Umbilical cord (tissue), 2 donors: Measurements from ENCODE around the gene SOWAHC. TPM values are rescaled to one million over a fixed set of nuclear protein-coding genes. Genes with fewer than 3 reads are reported as not detected.
"Not testable (repeated sequence)": the region's sequence is repeated elsewhere in the genome, so short reads cannot be mapped to it uniquely, and the experiment has no call there.

ENCODE experiments used
- DNase-seq: peaks from one replicate; pipeline ENCODE4 v3.0.0-alpha.2; 2015; ENCODE audit warnings: low spot score
- total RNA-seq: library from RNA; depleted of rRNA; stranded (reverse); fragments of >200 nt; gene quantifications from one replicate; pipeline ENCODE4 v1.2.3, GENCODE V29; 2014; ENCODE audit warnings: low replicate concordance; ENCODE audit not compliant: insufficient read depth

SOWAHC gene
- total RNA-seq, 1 donor from 2014 or later = 34.4 TPM

GRCh38 chr2:109615637-109616144 lies 1.5 kb downstream of the SOWAHC start:
- DNase-seq = no peak

DNA sequence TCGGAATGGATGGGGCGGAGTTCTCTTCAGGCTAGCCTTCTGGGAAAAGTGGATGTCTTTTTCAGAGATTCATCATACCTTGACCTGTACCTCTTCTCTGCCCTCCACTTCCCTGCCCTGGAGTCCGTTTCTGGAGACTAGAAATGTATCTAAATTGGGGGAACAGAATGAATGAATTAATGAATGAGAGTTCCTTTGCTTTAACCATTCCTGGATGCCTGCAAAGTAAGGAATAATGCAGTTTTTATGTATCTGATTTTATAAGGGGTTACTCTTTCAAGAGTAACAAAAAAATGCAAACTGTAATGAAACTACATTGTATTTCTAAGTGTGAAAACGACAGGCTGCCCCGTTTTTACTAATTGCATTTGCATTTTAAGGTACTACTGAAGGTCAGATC lies 2.0 kb downstream of the SOWAHC start:
- DNase-seq = no peak

DNA sequence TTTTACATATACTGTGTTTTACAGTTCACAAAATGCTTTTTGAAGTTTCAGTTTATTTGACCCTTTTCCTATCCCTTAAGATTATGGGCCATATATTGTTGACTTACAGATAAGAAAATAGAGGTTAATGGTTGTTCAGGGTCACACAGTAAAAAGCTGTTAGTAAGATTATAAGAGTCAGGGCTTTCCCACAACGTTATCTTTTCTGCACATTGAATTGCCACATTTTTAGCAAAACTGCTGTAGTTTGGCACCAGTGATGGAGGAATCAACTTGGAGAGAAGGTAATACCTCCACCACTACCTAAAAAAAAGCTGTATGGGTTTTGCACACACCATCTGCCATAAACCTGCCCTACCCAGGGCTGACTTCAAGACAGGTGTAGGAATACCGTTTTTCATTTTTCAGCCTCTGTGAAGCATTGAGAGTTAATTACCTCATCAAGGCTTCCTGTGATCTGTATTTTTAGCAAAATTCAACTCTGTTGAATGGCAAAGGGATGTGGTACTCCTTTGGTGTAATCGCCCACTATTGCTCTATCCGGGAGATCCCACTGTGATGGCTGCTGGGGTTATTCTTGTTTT lies 5.0 kb downstream of the SOWAHC start:
- DNase-seq = no peak

GRCh38 chr2:109623297-109623696 lies 9.1 kb downstream of the SOWAHC start:
- DNase-seq = no peak

DNA sequence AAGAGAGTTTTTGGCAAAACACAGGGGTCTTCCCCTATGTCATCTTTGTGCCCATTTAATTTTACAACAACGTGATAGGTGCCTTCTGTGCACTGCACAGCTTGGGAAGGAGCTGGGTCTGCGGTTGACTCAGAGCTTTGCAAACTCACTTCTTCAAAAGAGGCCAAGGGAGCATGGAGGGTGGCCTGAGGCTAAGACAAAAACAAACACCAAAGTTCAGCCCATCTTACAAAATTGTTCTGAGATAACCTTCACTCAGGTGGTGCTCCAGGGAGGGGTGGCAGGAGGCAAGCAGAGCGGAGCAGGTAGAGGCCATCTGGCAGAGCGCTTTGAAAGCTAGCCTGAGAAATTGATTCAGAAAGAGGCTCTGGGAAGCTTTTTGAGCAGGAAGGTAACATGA lies 9.8 kb downstream of the SOWAHC start:
- DNase-seq = no peak

DNA sequence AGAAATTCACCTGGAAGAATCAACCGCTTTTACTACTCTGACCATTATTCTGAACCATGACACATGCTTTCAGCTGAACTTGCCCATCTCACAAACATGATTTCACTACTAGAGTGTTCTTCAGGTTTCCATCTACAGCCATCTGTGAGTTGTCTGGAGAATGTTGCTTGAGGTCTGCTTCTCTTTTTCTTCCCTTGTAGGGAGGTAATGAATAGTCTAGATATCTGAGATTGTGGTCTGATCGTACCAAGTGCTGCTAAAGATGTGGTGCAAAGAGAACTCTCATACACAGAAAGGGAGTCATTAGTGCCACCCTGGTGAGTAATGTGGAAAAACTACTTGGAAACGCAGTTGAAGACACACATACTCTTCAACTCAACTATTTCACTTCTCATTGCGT lies 10.2 kb downstream of the SOWAHC start:
- DNase-seq = no peak

DNA sequence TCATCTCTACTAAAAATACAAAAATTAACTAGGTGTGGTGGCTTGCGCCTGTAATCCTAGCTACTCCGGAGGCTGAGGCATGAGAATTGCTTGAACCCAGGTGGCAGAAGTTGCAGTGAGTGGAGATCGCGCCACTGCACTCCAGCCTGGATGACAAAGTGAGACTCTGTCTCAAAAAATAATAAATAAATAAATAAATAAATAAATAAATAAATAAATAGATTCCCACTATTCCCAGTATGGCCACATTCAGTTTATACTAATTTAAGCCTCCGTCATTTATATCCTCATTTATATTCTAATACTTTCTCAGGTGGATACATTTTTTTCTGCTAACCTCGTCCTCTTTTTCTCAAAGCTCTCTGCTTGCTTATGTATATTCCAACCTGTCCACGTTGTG lies 14.2 kb downstream of the SOWAHC start:
- DNase-seq = not testable (repeated sequence)

- DNase-seq = peak; percentile 24
Measured at GRCh38 chr2:109629867-109630266, 15.7 kb downstream of the SOWAHC start.

DNA sequence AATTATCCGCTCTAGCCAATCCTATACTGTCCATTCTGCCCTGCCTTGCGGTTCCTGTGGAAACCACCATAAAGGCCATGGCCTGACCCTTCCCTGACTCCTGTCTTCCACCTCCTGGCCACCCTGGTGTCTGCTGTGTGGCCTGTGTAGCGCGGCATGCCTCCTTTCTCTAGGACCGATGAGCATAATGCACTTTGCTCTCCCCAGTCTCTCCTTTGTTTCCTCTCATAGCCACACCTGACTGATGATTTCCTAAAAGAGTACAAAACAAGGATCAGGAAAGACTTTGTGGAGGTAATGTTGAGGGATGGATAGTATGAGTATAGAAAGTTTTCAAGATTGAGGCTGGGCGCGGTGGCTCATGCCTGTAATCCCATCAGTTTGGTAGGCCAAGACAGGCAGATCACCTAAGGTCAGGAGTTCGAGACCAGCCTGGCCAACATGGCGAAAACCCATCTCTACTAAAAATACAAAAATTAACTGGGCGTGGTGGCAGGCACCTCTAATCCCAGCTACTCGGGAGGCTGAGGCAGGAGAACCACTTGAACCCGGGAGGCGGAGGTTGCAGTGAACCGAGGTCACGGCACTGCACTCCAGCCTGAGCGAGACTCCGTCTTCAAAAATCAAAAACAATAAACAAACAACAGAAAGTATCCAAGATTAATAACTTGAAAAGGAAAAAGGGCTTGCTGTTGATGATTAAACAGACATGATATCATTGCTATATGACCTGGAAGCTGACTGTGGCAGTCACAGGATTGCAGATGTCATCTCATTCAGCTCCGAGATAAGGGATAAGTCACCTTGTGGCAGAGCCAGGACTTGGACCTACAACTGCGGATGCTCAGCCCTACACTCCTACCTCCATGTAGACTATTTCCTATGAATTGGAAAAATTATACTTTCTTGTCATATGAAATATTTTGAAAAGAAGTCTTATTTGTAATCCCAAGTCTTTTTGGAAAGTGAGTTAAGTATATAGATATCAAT lies 16.6 kb downstream of the SOWAHC start:
- no peak for DNase-seq

DNA sequence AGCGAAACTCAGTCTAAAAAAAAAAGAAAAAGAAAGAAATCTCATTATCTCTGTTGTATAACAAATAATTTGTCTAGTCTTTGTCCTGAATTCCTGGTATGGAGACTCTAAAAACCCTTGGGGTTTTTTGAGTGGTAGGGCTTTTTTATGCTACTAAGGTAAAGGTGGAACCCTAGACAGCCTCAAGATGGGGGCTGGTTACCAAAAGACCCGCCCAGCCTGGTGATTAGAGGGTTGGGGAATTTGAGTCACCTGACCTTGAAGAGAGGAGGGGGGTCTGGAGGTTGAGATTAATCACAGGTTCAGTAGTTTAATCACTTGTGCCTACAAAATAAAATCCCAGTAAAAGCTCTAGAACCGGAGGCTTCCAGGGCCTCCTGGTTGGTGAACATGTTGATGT lies 17.6 kb downstream of the SOWAHC start:
- DNase-seq = no peak

GRCh38 chr2:109632158-109632789 lies 18.1 kb downstream of the SOWAHC start:
- DNase-seq = no peak

DNA sequence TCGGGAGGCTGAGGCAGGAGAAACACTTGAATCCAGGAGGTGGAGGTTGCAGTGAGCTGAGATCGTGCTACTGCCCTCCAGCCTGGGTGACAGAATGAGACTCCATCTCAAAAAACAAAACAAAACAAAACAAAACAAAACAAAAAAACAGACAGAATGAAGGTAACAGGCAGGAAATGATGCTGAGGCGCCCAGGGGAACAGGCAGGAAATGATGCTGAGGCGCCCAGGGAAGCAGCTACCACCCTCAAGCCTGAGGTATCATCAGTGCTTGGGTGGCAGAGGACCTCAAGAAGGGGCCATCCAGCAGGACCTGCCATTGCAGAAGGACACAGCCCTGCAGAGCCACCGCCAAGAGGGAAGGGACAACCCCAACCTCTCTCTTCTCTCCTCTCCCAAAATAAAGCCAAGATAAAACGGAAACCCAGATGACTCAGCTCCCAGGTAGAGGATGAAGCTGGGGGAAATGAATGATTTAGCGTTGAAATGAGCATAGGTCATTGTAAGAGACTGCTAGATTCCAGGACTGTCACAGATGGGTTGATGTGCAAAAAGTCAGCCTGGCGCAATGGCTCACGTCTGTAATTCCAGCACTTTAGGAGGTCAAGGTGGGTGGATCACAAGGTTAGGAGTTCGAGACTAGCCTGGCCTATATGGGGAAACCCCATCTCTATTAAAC lies 19.3 kb downstream of the SOWAHC start:
- no peak for DNase-seq

GRCh38 chr2:109635426-109636304 lies 21.5 kb downstream of the SOWAHC start:
- no peak for DNase-seq

DNA sequence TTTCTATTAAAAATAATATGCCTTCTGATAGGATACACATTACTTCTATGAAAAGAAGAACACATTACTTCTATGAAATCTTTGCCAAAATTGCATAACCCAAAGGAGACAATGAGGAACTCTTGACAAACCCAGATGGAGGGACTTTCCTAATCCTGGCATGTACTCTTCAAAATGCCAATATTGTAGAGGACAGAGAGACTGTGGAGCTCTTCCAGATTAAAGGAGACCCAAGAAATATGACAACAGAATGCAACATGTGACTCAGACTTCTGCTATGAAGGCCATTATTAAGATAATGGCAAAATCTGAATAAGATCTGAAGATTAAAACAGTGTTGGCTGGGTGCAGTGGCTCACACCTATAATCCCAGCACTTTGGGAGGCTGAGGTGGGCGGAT lies 22.2 kb downstream of the SOWAHC start:
- DNase-seq = no peak

DNA sequence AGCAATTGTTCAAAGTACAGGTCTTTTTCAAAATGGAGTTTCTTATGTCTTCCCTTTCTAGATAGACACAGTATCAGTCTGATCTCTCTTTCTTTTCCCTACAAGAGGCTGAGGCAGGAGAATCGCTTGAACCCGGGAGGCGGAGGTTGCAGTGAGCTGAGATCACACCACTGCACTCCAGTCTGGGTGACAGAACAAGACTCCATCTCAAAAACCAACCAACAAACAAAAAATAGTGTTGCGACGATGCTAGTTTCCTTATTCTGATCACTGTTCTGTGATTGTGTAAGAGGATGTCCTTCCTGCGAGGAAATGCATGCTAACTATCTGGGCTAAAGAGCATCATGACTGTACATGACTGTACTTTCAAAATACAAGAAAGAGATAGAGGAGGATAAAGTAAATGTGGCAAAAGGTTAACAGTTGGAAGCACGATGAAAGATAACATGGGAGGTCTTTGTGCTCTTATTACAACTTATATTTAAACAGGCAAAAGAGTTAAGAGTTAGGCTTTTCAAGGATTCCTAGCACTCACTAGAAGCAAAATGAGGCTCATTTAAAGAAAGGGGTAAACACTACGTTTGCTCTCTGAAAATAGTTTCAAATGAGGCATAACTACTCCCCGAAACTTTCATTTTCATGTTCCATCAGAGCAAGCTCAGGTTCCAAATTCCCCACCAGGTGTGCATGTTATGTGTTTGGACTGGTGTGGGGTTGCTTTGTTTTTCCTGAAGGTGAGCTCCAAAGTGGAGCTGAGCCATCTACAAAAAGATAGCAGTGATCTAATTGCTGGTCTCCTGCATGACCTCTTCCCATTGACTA lies 23.8 kb downstream of the SOWAHC start:
- peak; percentile 48 for DNase-seq

DNA sequence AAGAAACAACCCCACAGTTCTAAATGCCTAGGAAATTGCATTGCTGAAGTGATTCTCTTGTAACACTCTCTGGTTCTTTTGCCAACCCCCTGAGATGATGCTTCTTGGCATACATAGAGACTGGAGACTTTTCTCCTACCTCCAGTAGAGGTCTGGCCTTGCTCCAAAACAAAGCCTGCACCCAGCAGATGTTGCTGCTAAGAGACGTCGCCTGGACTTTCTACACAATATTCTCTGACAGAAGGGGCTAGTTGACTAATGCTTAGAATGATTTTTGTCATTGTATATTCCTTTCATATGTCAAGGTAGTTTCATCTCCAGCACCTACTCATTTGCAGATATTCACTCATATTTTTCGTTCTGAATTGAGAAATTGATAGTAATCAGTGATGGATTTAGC lies 24.6 kb downstream of the SOWAHC start:
- DNase-seq = peak; percentile 13

GRCh38 chr2:109640000-109640399 lies 25.8 kb downstream of the SOWAHC start:
- DNase-seq = not testable (repeated sequence)

DNA sequence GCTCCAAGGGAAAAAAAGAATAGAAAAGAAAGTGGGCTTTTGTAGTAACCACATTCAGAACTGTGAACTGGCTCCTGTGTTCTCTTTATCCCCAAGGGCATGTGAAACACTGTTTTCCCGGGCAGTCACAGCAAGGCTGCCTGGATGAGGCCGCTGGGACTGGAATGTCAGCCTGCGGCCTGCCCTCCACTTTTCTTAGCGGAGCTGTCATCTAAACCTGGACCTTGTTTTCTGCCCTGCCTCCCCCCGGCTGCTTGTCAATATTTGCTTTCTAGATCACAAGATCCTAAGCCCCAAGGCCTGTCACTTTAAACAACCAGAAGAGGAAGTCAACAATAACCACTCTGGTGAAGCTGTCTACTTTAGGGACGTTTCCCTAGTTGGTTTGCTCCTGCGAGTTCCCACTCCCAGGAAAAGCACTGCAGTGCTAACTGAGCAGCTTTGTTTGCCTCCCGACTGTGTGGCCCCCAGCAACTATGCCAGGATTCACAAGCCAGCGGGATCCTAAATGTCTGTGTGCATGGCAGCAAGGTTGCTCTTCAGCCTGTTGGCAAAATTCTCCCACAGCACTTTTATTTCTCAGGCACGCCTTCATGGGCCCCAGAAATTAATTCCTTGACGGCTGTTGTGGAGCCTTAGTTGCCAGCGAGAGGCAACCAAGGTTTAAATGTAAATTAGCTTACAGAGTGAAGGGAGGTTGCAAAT lies 30.6 kb downstream of the SOWAHC start:
- DNase-seq = peak; percentile 54
